ENCODE measurements around the gene ITPR1. TPM values are rescaled to one million over a fixed set of nuclear protein-coding genes. Genes with fewer than 3 reads are reported as not detected.
A peak's percentile ranks its signal among the peaks of the same experiment; 100 is the strongest.

The ITPR1 gene
- total RNA-seq, 1 experiment from 2014 or later: 8.7 TPM

DNA sequence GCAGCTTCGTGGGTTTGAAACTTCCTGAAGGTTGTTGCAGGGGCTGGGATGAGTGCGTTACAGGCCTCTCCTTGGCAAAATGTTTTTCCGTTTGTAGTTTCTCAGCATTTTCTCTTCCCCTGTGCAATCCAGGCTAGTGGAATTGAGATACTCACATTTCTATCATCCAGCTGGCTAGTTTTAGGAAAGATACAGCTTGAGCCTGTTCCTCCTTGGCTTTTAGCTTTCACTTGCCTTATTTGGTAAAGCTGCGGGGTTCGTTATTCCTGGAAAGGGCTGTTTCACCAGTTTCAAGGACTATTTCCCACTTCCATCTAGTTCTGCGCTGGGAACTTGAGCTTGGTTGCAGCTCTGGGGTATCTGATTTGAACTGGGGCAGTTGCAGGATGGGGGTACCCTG, 90.3 kb downstream of the ITPR1 start:
- no TSS peak for BruUV-seq (replicated peaks)
- in situ Hi-C loops (cut with HindIII; ENCODE audit: low pct_unique_long_range_greater_than_20kb, low sequenced_read_pairs): no loop called here
- H3K27me3 ChIP-seq (ENCODE audit: control insufficient read depth, insufficient read depth, low read length): no peaks in the 10 kb centered on the region
- ChIA-PET POLR2A (no interaction called here), CTCF (no interaction called here)
- H3K36me3 ChIP-seq (ENCODE audit: control insufficient read depth, insufficient read depth, low read length): no peaks in the 10 kb centered on the region
- no peaks in the 10 kb centered on the region for H3K9me3 ChIP-seq (ENCODE audit: control insufficient read depth, insufficient read depth, low read depth, low read length)
- TF ChIP-seq, protein P1, sequence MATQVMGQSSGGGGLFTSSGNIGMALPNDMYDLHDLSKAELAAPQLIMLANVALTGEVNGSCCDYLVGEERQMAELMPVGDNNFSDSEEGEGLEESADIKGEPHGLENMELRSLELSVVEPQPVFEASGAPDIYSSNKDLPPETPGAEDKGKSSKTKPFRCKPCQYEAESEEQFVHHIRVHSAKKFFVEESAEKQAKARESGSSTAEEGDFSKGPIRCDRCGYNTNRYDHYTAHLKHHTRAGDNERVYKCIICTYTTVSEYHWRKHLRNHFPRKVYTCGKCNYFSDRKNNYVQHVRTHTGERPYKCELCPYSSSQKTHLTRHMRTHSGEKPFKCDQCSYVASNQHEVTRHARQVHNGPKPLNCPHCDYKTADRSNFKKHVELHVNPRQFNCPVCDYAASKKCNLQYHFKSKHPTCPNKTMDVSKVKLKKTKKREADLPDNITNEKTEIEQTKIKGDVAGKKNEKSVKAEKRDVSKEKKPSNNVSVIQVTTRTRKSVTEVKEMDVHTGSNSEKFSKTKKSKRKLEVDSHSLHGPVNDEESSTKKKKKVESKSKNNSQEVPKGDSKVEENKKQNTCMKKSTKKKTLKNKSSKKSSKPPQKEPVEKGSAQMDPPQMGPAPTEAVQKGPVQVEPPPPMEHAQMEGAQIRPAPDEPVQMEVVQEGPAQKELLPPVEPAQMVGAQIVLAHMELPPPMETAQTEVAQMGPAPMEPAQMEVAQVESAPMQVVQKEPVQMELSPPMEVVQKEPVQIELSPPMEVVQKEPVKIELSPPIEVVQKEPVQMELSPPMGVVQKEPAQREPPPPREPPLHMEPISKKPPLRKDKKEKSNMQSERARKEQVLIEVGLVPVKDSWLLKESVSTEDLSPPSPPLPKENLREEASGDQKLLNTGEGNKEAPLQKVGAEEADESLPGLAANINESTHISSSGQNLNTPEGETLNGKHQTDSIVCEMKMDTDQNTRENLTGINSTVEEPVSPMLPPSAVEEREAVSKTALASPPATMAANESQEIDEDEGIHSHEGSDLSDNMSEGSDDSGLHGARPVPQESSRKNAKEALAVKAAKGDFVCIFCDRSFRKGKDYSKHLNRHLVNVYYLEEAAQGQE (IDR thresholded peaks at IDR 0.05; ENCODE audit: insufficient read depth in 1 of 2, low read depth in 2 of 2, low read length in 1 of 2): no peak
- TF ChIP-seq, protein P2, sequence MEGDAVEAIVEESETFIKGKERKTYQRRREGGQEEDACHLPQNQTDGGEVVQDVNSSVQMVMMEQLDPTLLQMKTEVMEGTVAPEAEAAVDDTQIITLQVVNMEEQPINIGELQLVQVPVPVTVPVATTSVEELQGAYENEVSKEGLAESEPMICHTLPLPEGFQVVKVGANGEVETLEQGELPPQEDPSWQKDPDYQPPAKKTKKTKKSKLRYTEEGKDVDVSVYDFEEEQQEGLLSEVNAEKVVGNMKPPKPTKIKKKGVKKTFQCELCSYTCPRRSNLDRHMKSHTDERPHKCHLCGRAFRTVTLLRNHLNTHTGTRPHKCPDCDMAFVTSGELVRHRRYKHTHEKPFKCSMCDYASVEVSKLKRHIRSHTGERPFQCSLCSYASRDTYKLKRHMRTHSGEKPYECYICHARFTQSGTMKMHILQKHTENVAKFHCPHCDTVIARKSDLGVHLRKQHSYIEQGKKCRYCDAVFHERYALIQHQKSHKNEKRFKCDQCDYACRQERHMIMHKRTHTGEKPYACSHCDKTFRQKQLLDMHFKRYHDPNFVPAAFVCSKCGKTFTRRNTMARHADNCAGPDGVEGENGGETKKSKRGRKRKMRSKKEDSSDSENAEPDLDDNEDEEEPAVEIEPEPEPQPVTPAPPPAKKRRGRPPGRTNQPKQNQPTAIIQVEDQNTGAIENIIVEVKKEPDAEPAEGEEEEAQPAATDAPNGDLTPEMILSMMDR (IDR thresholded peaks at IDR 0.05): no peak
- no peak for TF ChIP-seq POLR2AphosphoS5 (IDR thresholded peaks at IDR 0.05; ENCODE audit: low read depth, low read length)
- no peak for TF ChIP-seq TCF7L2 (IDR thresholded peaks at IDR 0.05; ENCODE audit: low read depth, low read length)
- no peak for TF ChIP-seq SIN3A (IDR thresholded peaks at IDR 0.05; ENCODE audit: borderline replicate concordance, insufficient read depth, low read depth, low read length)
- no peaks in the 10 kb centered on the region; the same call in 1 of the 2 replicates for H3K4me1 ChIP-seq (ENCODE audit: control insufficient read depth, insufficient read depth, low read length)
- intact Hi-C loops (cut with micrococcal nuclease; ENCODE audit: unreplicated experiment): no loop called here
- peak overlapping the region in 1 of 2 experiments; percentile 34; a peak in 2 of 4 replicates for H3K4me3 ChIP-seq (ENCODE audit: low read depth in 2 of 2, low read length in 2 of 2)
- H3K27ac ChIP-seq (ENCODE audit: low read length): no peak overlapping the region
- DNase-seq (ENCODE audit: low read depth, low spot score): no peak
- no peak for ATAC-seq

DNA sequence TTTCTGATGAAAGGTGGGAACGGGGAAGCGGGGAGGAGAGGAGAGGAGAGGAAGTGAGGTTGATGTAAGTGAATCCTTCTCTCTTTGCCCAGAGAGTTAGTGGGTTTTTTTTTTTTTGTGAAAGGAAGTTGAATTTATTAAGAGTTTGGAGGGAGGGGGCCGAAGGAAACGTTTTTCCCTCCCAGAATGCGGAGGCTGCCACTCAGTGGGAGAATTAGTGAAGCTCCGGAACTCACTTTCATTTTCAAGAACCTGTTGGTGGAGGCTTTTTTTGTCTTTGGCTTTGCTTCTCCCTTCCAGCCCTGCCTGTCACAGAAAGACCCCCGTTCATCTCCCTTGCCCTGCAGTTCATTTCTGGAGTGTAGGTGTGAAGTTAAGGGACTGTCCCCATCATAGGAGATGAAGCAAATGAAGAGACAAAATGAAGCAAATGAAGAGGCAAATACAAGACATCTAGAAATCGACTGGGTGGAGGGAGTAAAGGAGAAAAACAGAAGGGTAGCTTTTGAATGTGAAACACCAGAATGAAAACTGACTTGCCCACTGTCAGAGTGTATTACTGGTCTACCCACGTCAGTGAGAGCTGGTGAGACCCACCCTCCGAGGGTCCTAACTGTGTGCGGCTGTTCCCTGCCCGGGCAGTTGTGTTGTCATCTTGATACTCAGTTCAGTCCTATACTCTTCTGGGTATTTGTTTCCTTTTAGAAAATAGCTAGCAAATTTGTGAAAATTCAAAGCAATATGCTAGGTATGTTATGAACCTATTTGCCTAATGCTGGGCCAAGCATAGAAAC, 91.5 kb downstream of the ITPR1 start:
- Histone ChIP-seq H3K27me3 (ENCODE audit: control insufficient read depth, insufficient read depth, low read length) (no peaks in the 10 kb centered on the region), H3K27ac (ENCODE audit: low read length) (peak overlapping the region; percentile 35), H3K36me3 (ENCODE audit: control insufficient read depth, insufficient read depth, low read length) (no peaks in the 10 kb centered on the region), H3K9me3 (ENCODE audit: control insufficient read depth, insufficient read depth, low read depth, low read length) (no peaks in the 10 kb centered on the region), H3K4me1 (ENCODE audit: control insufficient read depth, insufficient read depth, low read length) (no peaks in the 10 kb centered on the region; the same call in 1 of the 2 replicates), H3K4me3 (ENCODE audit: low read depth in 2 of 2, low read length in 2 of 2) (peak overlapping the region; percentile 19 to 48)
- BruUV-seq (replicated peaks): no TSS peak
- in situ Hi-C loops (cut with HindIII; ENCODE audit: low pct_unique_long_range_greater_than_20kb, low sequenced_read_pairs): no loop called here
- POLR2A ChIA-PET: no interaction called here
- ATAC-seq (no peak), DNase-seq (ENCODE audit: low read depth, low spot score) (no peak)
- intact Hi-C loops (cut with micrococcal nuclease; ENCODE audit: unreplicated experiment): no loop called here
- TF ChIP-seq, protein P2 (IDR thresholded peaks at IDR 0.05): peak; percentile 25
- TF ChIP-seq TCF7L2 (IDR thresholded peaks at IDR 0.05; ENCODE audit: low read depth, low read length): no peak
- CTCF ChIA-PET: interaction anchor here (0.6 to 0.7 kb wide), 2 partner anchors 45 to 478 kb away, joined by 3 to 4 read pairs; no protein-coding TSS in a partner anchor

All from Panc1 (cell line).